NCI-H2081 (cell line): ENCODE measurements around the gene PDE4A.
A peak's percentile ranks its signal among the peaks of the same experiment; 100 is the strongest.
"Not testable (repeated sequence)": the region's sequence is repeated elsewhere in the genome, so short reads cannot be mapped to it uniquely, and the experiment has no call there.

Experiments used
- DNase-seq, 2 experiments: peaks; one replicate each; lab custom pipeline; 2025; lab: John Stamatoyannopoulos, UW

Gene PDE4A

GRCh38 chr19:10420444-10421239, at the start of gene PDE4A:
PDE4A (plus strand) TSS chr19:10420538; CDS start chr19:10420765, 227 bp downstream.
- DNase-seq, result peak; percentile 21 to 27

- DNase-seq, result no peak
Measured at GRCh38 chr19:10372690-10373089, 47.6 kb upstream of the PDE4A start.

GRCh38 chr19:10374931-10375330, 45.4 kb upstream of the PDE4A start:
- DNase-seq, result no peak

- DNase-seq, result not testable (repeated sequence)
Measured at GRCh38 chr19:10377140-10377640, 43.1 kb upstream of the PDE4A start.

- DNase-seq, result no peak
Measured at GRCh38 chr19:10378124-10378523, 42.2 kb upstream of the PDE4A start.

GRCh38 chr19:10379880-10380312, 40.4 kb upstream of the PDE4A start:
- no peak for DNase-seq

- peak; percentile 99 for DNase-seq
Measured at GRCh38 chr19:10380313-10381102, 39.8 kb upstream of the PDE4A start, which contains the start of gene TYK2. TYK2 (minus strand) TSS chr19:10380572; CDS start chr19:10378406, 2,166 bp downstream.

- DNase-seq, result not testable (repeated sequence)
Measured at GRCh38 chr19:10383223-10383499, 37.2 kb upstream of the PDE4A start.

- no peak for DNase-seq
Measured at GRCh38 chr19:10384580-10384979, 35.8 kb upstream of the PDE4A start.

GRCh38 chr19:10388957-10389356, 31.4 kb upstream of the PDE4A start:
- DNase-seq, result peak; percentile 72 to 81

GRCh38 chr19:10389863-10390262, 30.5 kb upstream of the PDE4A start:
- no peak for DNase-seq

GRCh38 chr19:10390652-10391286, 29.6 kb upstream of the PDE4A start:
- peak; percentile 54 to 66 for DNase-seq

- no peak for DNase-seq
Measured at GRCh38 chr19:10392120-10392519, 28.2 kb upstream of the PDE4A start.

- DNase-seq, result no peak
Measured at GRCh38 chr19:10393137-10393536, 27.2 kb upstream of the PDE4A start.

- no peak for DNase-seq
Measured at GRCh38 chr19:10395003-10395402, 25.3 kb upstream of the PDE4A start.

- no peak for DNase-seq
Measured at GRCh38 chr19:10395436-10395835, 24.9 kb upstream of the PDE4A start.

GRCh38 chr19:10395917-10396316, 24.4 kb upstream of the PDE4A start:
- no peak for DNase-seq

GRCh38 chr19:10398819-10399218, 21.5 kb upstream of the PDE4A start:
- DNase-seq, result no peak

GRCh38 chr19:10399340-10399739, 21.0 kb upstream of the PDE4A start:
- not testable (repeated sequence) for DNase-seq

GRCh38 chr19:10399878-10400277, 20.5 kb upstream of the PDE4A start:
- DNase-seq, result no peak

- DNase-seq, result no peak
Measured at GRCh38 chr19:10402441-10403038, 17.8 kb upstream of the PDE4A start.
